SK-N-SH treated with all-trans-retinoic acid at 6 μM for 48 hours (cell line): ENCODE results near the gene SAMD8.

Experiments
- ARNTL ChIP-seq: fragments of 450-650 bp; formaldehyde crosslinking; IDR thresholded peaks from 2 replicates; pipeline ENCODE4 v1.5.0; 2020; ENCODE audit warnings: low read depth, mild to moderate bottlenecking, moderate library complexity, borderline replicate concordance
- CSDC2 ChIP-seq: fragments of 250-450 bp; sonication (Bioruptor Pico); IDR thresholded peaks from 2 replicates; pipeline ENCODE4 v1.5.0; 2020; ENCODE audit warnings: mild to moderate bottlenecking, moderate library complexity
- PPARA ChIP-seq: fragments of 250-450 bp; sonication (Bioruptor Pico); IDR thresholded peaks from 2 replicates; pipeline ENCODE4 v1.5.0; 2020; ENCODE audit warnings: mild to moderate bottlenecking, borderline replicate concordance
- TOX ChIP-seq: fragments of 250-450 bp; sonication (Bioruptor Pico); IDR thresholded peaks from 2 replicates; pipeline ENCODE4 v1.8.0; 2021; ENCODE audit warnings: mild to moderate bottlenecking, moderate library complexity, borderline replicate concordance
- ZFP3 ChIP-seq: fragments of 250-450 bp; sonication (Bioruptor Pico); IDR thresholded peaks from 2 replicates; pipeline ENCODE4 v1.5.0; 2020; ENCODE audit warnings: mild to moderate bottlenecking, moderate library complexity
- ZFP30 ChIP-seq: fragments of 450-650 bp; formaldehyde crosslinking; IDR thresholded peaks from 2 replicates; pipeline ENCODE4 v1.5.0; 2022; ENCODE audit warnings: mild to moderate bottlenecking, moderate library complexity
- ZNF565 ChIP-seq: fragments of 450-650 bp; formaldehyde crosslinking; conservative IDR thresholded peaks from 2 replicates; pipeline ENCODE4 v1.5.0; 2020; ENCODE audit warnings: low read depth, mild to moderate bottlenecking, moderate library complexity
- TF ChIP-seq, protein P1 (sequence below): fragments of 250-450 bp; sonication (Bioruptor Pico); IDR thresholded peaks from 2 replicates; pipeline ENCODE4 v1.5.0; 2020; ENCODE audit warnings: mild to moderate bottlenecking, moderate library complexity
- TF ChIP-seq, protein P2 (sequence below): fragments of 250-450 bp; sonication (Bioruptor Pico); IDR thresholded peaks from 2 replicates; pipeline ENCODE4 v1.5.1; 2021; ENCODE audit warnings: mild to moderate bottlenecking, moderate library complexity

DNA sequence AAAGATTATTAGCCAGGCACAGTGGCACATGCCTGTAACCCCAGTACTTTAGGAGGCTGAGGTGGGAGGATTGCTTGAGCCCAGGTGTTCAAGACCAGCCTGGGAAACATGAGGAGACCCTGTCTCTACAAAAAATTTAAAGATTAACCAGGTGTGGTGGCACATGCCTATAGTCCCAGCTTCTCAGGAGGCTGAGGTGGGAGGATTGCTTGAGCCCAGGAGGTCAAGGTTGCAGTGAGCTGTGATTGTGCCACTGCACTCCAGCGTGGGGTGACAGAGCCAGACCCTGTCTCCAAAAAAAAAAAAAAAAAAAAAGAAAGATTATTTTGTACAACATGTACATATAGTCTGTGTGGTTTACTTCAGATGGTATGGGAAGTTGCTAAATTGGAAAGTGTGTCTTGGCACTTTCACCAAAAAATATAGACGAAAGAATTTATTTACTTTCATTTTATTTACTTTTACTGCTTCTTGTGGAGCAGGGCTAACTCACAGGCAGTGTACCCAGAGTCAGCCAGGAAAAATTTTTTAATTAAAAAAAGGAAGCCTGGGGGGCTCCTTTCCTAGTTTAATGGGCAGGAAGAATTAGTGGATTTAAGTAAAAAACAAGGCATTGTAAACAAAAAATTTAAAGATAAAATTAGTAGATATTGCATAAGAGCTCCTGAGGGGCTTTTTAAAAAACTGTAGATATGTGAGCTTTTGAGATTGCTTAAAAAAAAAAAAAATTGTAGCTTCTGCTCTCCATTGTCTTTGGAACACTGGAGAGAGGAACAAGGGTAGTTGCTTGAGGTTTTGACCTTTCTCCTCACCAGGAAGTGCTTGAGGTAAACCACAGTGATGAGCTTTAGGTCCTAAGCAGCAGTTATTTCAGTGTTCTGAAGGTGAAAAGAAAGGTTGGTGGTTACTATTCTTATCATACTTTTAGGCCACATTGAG lies 54.5 kb downstream of the SAMD8 start:
- TF ChIP-seq, protein P1, sequence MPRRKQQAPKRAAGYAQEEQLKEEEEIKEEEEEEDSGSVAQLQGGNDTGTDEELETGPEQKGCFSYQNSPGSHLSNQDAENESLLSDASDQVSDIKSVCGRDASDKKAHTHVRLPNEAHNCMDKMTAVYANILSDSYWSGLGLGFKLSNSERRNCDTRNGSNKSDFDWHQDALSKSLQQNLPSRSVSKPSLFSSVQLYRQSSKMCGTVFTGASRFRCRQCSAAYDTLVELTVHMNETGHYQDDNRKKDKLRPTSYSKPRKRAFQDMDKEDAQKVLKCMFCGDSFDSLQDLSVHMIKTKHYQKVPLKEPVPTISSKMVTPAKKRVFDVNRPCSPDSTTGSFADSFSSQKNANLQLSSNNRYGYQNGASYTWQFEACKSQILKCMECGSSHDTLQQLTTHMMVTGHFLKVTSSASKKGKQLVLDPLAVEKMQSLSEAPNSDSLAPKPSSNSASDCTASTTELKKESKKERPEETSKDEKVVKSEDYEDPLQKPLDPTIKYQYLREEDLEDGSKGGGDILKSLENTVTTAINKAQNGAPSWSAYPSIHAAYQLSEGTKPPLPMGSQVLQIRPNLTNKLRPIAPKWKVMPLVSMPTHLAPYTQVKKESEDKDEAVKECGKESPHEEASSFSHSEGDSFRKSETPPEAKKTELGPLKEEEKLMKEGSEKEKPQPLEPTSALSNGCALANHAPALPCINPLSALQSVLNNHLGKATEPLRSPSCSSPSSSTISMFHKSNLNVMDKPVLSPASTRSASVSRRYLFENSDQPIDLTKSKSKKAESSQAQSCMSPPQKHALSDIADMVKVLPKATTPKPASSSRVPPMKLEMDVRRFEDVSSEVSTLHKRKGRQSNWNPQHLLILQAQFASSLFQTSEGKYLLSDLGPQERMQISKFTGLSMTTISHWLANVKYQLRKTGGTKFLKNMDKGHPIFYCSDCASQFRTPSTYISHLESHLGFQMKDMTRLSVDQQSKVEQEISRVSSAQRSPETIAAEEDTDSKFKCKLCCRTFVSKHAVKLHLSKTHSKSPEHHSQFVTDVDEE (CRISPR knock-in tag) = no peak
- TF ChIP-seq TOX (no peak), ZFP30 (no peak), ZNF565 (CRISPR knock-in tag) (no peak), CSDC2 (no peak), PPARA (CRISPR knock-in tag) (no peak), ARNTL (CRISPR knock-in tag) (no peak), ZFP3 (CRISPR knock-in tag) (no peak)
- TF ChIP-seq, protein P2, sequence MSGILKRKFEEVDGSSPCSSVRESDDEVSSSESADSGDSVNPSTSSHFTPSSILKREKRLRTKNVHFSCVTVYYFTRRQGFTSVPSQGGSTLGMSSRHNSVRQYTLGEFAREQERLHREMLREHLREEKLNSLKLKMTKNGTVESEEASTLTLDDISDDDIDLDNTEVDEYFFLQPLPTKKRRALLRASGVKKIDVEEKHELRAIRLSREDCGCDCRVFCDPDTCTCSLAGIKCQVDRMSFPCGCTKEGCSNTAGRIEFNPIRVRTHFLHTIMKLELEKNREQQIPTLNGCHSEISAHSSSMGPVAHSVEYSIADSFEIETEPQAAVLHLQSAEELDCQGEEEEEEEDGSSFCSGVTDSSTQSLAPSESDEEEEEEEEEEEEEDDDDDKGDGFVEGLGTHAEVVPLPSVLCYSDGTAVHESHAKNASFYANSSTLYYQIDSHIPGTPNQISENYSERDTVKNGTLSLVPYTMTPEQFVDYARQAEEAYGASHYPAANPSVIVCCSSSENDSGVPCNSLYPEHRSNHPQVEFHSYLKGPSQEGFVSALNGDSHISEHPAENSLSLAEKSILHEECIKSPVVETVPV (CRISPR knock-in tag) = no peak
